ENCODE results near the gene DCBLD2. TPM values are rescaled to one million over a fixed set of nuclear protein-coding genes. Genes with fewer than 3 reads are reported as not detected.

DCBLD2 gene
- total and polyA plus RNA-seq, 2 experiments from 2014 or later: 68.3 to 203 TPM

GRCh38 chr3:98930413-98930812, 28.9 kb upstream of the DCBLD2 start:
- Histone ChIP-seq H4K20me1 (ENCODE audit: insufficient read depth) (no peaks in the 10 kb centered on the region), H3K4me3 (no peak overlapping the region), H3K4me2 (ENCODE audit: unreplicated experiment) (no peak overlapping the region), H3K9me3 (ENCODE audit: low read depth) (peaks cover 3% of the 10 kb centered on the region), H3K9ac (no peak overlapping the region), H2AFZ (no peak overlapping the region), H3K79me2 (ENCODE audit: insufficient read depth) (no peaks in the 10 kb centered on the region), H3F3A (ENCODE audit: insufficient read depth) (no peaks in the 10 kb centered on the region), H3K9me2 (ENCODE audit: insufficient read depth) (no peaks in the 10 kb centered on the region), H3K27me3 (replicated peaks; ENCODE audit: insufficient read depth) (no peaks in the 10 kb centered on the region), H3K4me1 (ENCODE audit: insufficient read depth) (no peaks in the 10 kb centered on the region), H3K27ac (no peak overlapping the region), H3K36me3 (ENCODE audit: low read depth) (peaks cover 5% of the 10 kb centered on the region; the same call in 1 of the 2 replicates)
- no peak for DNase-seq
- TF ChIP-seq EZH2 (IDR thresholded peaks at IDR 0.05; ENCODE audit: insufficient read depth, poor library complexity, severe bottlenecking) (no peak), EZH2phosphoT487 (IDR thresholded peaks at IDR 0.05; ENCODE audit: insufficient read depth, low read depth) (no peak)
- in situ Hi-C loops (cut with MboI): no loop called here

- Histone ChIP-seq H3F3A (ENCODE audit: insufficient read depth) (peaks cover 13% of the 10 kb centered on the region), H3K4me2 (ENCODE audit: unreplicated experiment) (no peak overlapping the region), H3K4me1 (ENCODE audit: insufficient read depth) (peaks cover 40% of the 10 kb centered on the region), H3K4me3 (no peak overlapping the region), H2AFZ (no peak overlapping the region), H3K27me3 (replicated peaks; ENCODE audit: insufficient read depth) (no peaks in the 10 kb centered on the region), H3K9ac (no peak overlapping the region), H3K9me3 (ENCODE audit: low read depth) (no peaks in the 10 kb centered on the region), H4K20me1 (ENCODE audit: insufficient read depth) (no peaks in the 10 kb centered on the region), H3K9me2 (ENCODE audit: insufficient read depth) (no peaks in the 10 kb centered on the region), H3K79me2 (ENCODE audit: insufficient read depth) (no peaks in the 10 kb centered on the region), H3K36me3 (ENCODE audit: low read depth) (no peaks in the 10 kb centered on the region), H3K27ac (no peak overlapping the region)
- TF ChIP-seq EZH2 (IDR thresholded peaks at IDR 0.05; ENCODE audit: insufficient read depth, poor library complexity, severe bottlenecking) (no peak), EZH2phosphoT487 (IDR thresholded peaks at IDR 0.05; ENCODE audit: insufficient read depth, low read depth) (no peak)
- in situ Hi-C loops (cut with MboI): no loop called here
- no peak for DNase-seq
- 92 to 100% methylated on average over 2 of the region's 2 CpGs for WGBS, 2 experiments (ENCODE audit: low coverage in 1 of 2, low lambda C conversion rate in 2 of 2, missing lambda C conversion rate in 2 of 2)
Observed at GRCh38 chr3:98921957-98922356, 20.5 kb upstream of the DCBLD2 start.

- H3K9me3 ChIP-seq (ENCODE audit: low read depth): no peaks in the 10 kb centered on the region
- no peaks in the 10 kb centered on the region for H3K9me2 ChIP-seq (ENCODE audit: insufficient read depth)
- H2AFZ ChIP-seq: no peak overlapping the region
- WGBS, 2 experiments (ENCODE audit: low coverage in 1 of 2, low lambda C conversion rate in 2 of 2, missing lambda C conversion rate in 2 of 2): 96 to 98% methylated on average over 2 of the region's 2 CpGs
- in situ Hi-C loops (cut with MboI): no loop called here
- no peak overlapping the region for H3K9ac ChIP-seq
- TF ChIP-seq EZH2phosphoT487 (IDR thresholded peaks at IDR 0.05; ENCODE audit: insufficient read depth, low read depth) (no peak), EZH2 (IDR thresholded peaks at IDR 0.05; ENCODE audit: insufficient read depth, poor library complexity, severe bottlenecking) (no peak)
- peaks cover 13% of the 10 kb centered on the region for H3F3A ChIP-seq (ENCODE audit: insufficient read depth)
- H3K4me1 ChIP-seq (ENCODE audit: insufficient read depth): peaks cover 44% of the 10 kb centered on the region
- DNase-seq: no peak
- H3K79me2 ChIP-seq (ENCODE audit: insufficient read depth): no peaks in the 10 kb centered on the region
- no peaks in the 10 kb centered on the region for H4K20me1 ChIP-seq (ENCODE audit: insufficient read depth)
- H3K36me3 ChIP-seq (ENCODE audit: low read depth): no peaks in the 10 kb centered on the region
- H3K27ac ChIP-seq: no peak overlapping the region
- no peak overlapping the region for H3K4me3 ChIP-seq
- H3K27me3 ChIP-seq (replicated peaks; ENCODE audit: insufficient read depth): no peaks in the 10 kb centered on the region
- no peak overlapping the region for H3K4me2 ChIP-seq (ENCODE audit: unreplicated experiment)
Observed at GRCh38 chr3:98920166-98920565, 18.7 kb upstream of the DCBLD2 start.

DNA sequence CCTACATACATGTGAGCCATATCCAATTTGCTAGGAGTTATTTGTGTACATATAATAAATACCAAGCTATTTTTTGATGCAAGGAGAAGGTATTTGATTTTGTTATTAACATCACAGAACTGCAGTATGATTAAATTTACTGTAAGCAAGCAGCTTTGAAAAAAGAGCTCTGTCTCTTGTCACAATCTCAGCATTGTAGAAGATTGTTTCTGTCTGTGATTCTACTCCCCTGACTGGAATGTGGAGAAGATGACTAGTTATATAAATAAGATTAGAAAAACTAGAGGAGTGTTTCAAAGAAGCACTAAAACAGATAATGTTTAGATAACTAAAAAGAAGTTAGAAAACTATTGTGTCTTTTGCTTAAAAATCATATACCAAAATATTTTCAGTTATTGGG, 17.1 kb upstream of the DCBLD2 start:
- no peak overlapping the region for H3K9ac ChIP-seq
- in situ Hi-C loops (cut with MboI): no loop called here
- TF ChIP-seq EZH2phosphoT487 (IDR thresholded peaks at IDR 0.05; ENCODE audit: insufficient read depth, low read depth) (no peak), EZH2 (IDR thresholded peaks at IDR 0.05; ENCODE audit: insufficient read depth, poor library complexity, severe bottlenecking) (no peak)
- H3K27me3 ChIP-seq (replicated peaks; ENCODE audit: insufficient read depth): no peaks in the 10 kb centered on the region
- peak; percentile 33 for DNase-seq
- H3K4me2 ChIP-seq (ENCODE audit: unreplicated experiment): no peak overlapping the region
- H3K27ac ChIP-seq: no peak overlapping the region
- H3K4me1 ChIP-seq (ENCODE audit: insufficient read depth): peaks cover 44% of the 10 kb centered on the region
- no peaks in the 10 kb centered on the region for H4K20me1 ChIP-seq (ENCODE audit: insufficient read depth)
- no peak overlapping the region for H3K4me3 ChIP-seq
- H3K36me3 ChIP-seq (ENCODE audit: low read depth): no peaks in the 10 kb centered on the region
- no peaks in the 10 kb centered on the region for H3K9me3 ChIP-seq (ENCODE audit: low read depth)
- no peaks in the 10 kb centered on the region for H3K79me2 ChIP-seq (ENCODE audit: insufficient read depth)
- H3F3A ChIP-seq (ENCODE audit: insufficient read depth): peaks cover 13% of the 10 kb centered on the region
- H3K9me2 ChIP-seq (ENCODE audit: insufficient read depth): no peaks in the 10 kb centered on the region
- no peak overlapping the region for H2AFZ ChIP-seq

DNA sequence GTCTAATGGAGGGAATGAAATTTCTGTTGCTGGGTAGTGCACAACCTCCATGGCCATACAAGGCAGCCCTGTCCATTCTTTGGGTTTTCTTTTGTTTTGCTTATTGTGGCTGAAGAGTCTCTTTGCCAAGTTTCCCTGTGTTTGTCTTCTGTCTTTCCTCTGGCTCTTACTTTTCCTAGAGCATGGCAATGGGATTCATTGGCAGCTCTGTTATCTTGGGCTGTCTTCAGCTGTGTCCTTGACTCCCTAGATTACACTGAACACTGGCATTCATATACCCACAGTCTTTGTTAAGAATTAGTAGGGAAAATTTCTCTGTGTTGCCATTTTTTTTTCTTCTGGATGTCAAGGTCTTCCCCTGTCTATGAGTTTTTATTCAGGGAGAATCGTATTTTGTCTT, 16.1 kb upstream of the DCBLD2 start:
- no peaks in the 10 kb centered on the region for H3K79me2 ChIP-seq (ENCODE audit: insufficient read depth)
- H3K9ac ChIP-seq: no peak overlapping the region
- no peaks in the 10 kb centered on the region for H4K20me1 ChIP-seq (ENCODE audit: insufficient read depth)
- H3F3A ChIP-seq (ENCODE audit: insufficient read depth): peaks cover 6% of the 10 kb centered on the region
- no peaks in the 10 kb centered on the region for H3K9me3 ChIP-seq (ENCODE audit: low read depth)
- H3K36me3 ChIP-seq (ENCODE audit: low read depth): no peaks in the 10 kb centered on the region
- H3K27ac ChIP-seq: no peak overlapping the region
- H2AFZ ChIP-seq: no peak overlapping the region
- no peak overlapping the region for H3K4me3 ChIP-seq
- 89 to 93% methylated on average over 1 of the region's 1 CpG for WGBS, 2 experiments (ENCODE audit: low coverage in 1 of 2, low lambda C conversion rate in 2 of 2, missing lambda C conversion rate in 2 of 2)
- H3K9me2 ChIP-seq (ENCODE audit: insufficient read depth): no peaks in the 10 kb centered on the region
- peaks cover 35% of the 10 kb centered on the region for H3K4me1 ChIP-seq (ENCODE audit: insufficient read depth)
- no peak for DNase-seq
- no peak overlapping the region for H3K4me2 ChIP-seq (ENCODE audit: unreplicated experiment)
- no peak for TF ChIP-seq EZH2phosphoT487 (IDR thresholded peaks at IDR 0.05; ENCODE audit: insufficient read depth, low read depth)
- TF ChIP-seq EZH2 (IDR thresholded peaks at IDR 0.05; ENCODE audit: insufficient read depth, poor library complexity, severe bottlenecking): no peak
- H3K27me3 ChIP-seq (replicated peaks; ENCODE audit: insufficient read depth): no peaks in the 10 kb centered on the region
- in situ Hi-C loops (cut with MboI): no loop called here

Measured in GM23248 (cell line).